IMR-90 (cell line): ENCODE data around the gene TOMM20. TPM values are rescaled to one million over a fixed set of nuclear protein-coding genes. Genes with fewer than 3 reads are reported as not detected.

Source experiments
- ATAC-seq: fragments of 200-7000 bp; cut with Tn5 transposase; 2 replicates; pipeline ENCODE4 v1.9.1; 2020; ENCODE audit warnings: low read depth, mild to moderate bottlenecking, moderate library complexity
- BruUV-seq: library from RNA; stranded (reverse); fragments of 400-500 nt; replicated peaks from 2 replicates; lab custom pipeline; 2021; lab: Mats Ljungman, UMichigan
- CTCF ChIA-PET: fragments of 300-600 bp; formaldehyde crosslinking; extraction: SDS; loops from one replicate; lab custom pipeline; 2021; ENCODE audit warnings: antibody characterized with exemption; lab: Yijun Ruan, JAX
- POLR2A ChIA-PET: fragments of 300-600 bp; sonication (Branson Sonifier 250); formaldehyde crosslinking; loops from one replicate; lab custom pipeline; 2022; ENCODE audit warnings: antibody characterized with exemption; ENCODE audit not compliant: unreplicated experiment; lab: Charles Lee
- DNase-seq: peaks from one replicate; pipeline ENCODE4 v3.0.0; 2013
- H2AFZ ChIP-seq: replicated peaks from 2 replicates; pipeline ENCODE3; 2013; ENCODE audit warnings: low read length, mild to moderate bottlenecking; ENCODE audit not compliant: poor library complexity
- H2AK5ac ChIP-seq: 2 replicates; pipeline ENCODE4 v1.6.1; 2013; ENCODE audit warnings: low read depth, low read length, inconsistent platforms
- H2AK9ac ChIP-seq: replicated peaks from 2 replicates; pipeline ENCODE3; 2013; ENCODE audit warnings: mild to moderate bottlenecking, low read depth, low read length, moderate library complexity; ENCODE audit not compliant: poor library complexity
- H2BK120ac ChIP-seq: 2 replicates; pipeline ENCODE4 v1.6.1; 2013; ENCODE audit warnings: low read depth, low read length, inconsistent platforms
- H2BK15ac ChIP-seq: 3 replicates; pipeline ENCODE4 v1.6.1; 2013; ENCODE audit warnings: low read depth, low read length, inconsistent platforms
- H2BK20ac ChIP-seq: 2 replicates; pipeline ENCODE4 v1.6.1; 2013; ENCODE audit warnings: low read depth, mild to moderate bottlenecking, inconsistent platforms, low read length, moderate library complexity
- H2BK5ac ChIP-seq: 2 replicates; pipeline ENCODE4 v1.6.1; 2013; ENCODE audit warnings: mild to moderate bottlenecking, low read depth, low read length, inconsistent platforms; ENCODE audit not compliant: poor library complexity, severe bottlenecking
- H3K14ac ChIP-seq: replicated peaks from 2 replicates; pipeline ENCODE4 v1.6.1; 2013; ENCODE audit warnings: low read depth, low read length, inconsistent platforms
- H3K18ac ChIP-seq: 2 replicates; pipeline ENCODE4 v1.6.1; 2013; ENCODE audit warnings: low read depth, low read length, control low read depth
- H3K23ac ChIP-seq: 2 replicates; pipeline ENCODE4 v1.6.1; 2013; ENCODE audit warnings: low read depth, low read length, inconsistent platforms
- H3K27ac ChIP-seq: 2 replicates; pipeline ENCODE4 v1.5.1; 2013; ENCODE audit warnings: mild to moderate bottlenecking, control low read depth, low read length; ENCODE audit not compliant: insufficient read depth
- H3K27me3 ChIP-seq: 2 replicates; pipeline ENCODE4 v1.6.1; 2013; ENCODE audit warnings: low read length; ENCODE audit not compliant: control insufficient read depth, insufficient read depth
- H3K36me3 ChIP-seq: 2 replicates; pipeline ENCODE4 v1.6.1; 2013; ENCODE audit warnings: low read length, mixed read lengths; ENCODE audit not compliant: control insufficient read depth, insufficient read depth
- H3K4ac ChIP-seq: 2 replicates; pipeline ENCODE4 v1.6.1; 2013; ENCODE audit warnings: low read depth, low read length, inconsistent platforms
- H3K4me1 ChIP-seq: 2 replicates; pipeline ENCODE4 v1.6.1; 2013; ENCODE audit warnings: low read length, mixed read lengths; ENCODE audit not compliant: control insufficient read depth, insufficient read depth
- H3K4me2 ChIP-seq: 2 replicates; pipeline ENCODE4 v1.6.1; 2013; ENCODE audit warnings: low read depth, mild to moderate bottlenecking, control low read depth, low read length, moderate library complexity
- H3K4me3 ChIP-seq: 2 replicates; pipeline ENCODE4 v1.5.1; 2013; ENCODE audit warnings: low read depth, mild to moderate bottlenecking, control low read depth, low read length, moderate library complexity; ENCODE audit not compliant: insufficient read depth
- H3K56ac ChIP-seq: 2 replicates; pipeline ENCODE4 v1.6.1; 2013; ENCODE audit warnings: low read length, inconsistent platforms; ENCODE audit not compliant: insufficient read depth; ENCODE audit errors: extremely low read depth
- H3K79me1 ChIP-seq, 2 experiments: 2 replicates each; pipeline ENCODE4 v1.6.1; 2013; ENCODE audit warnings: low read length in 2 of 2, inconsistent platforms in 1 of 2, low read depth in 1 of 2
- H3K9ac ChIP-seq: 2 replicates; pipeline ENCODE4 v1.6.1; 2013; ENCODE audit warnings: low read depth, low read length, control low read depth
- H3K9me1 ChIP-seq: 2 replicates; pipeline ENCODE4 v1.6.1; 2013; ENCODE audit warnings: low read length, inconsistent platforms; ENCODE audit not compliant: insufficient read depth
- H3K9me3 ChIP-seq: 2 replicates; pipeline ENCODE4 v1.6.1; 2013; ENCODE audit warnings: low read length; ENCODE audit not compliant: control insufficient read depth, insufficient read depth
- H4K20me1 ChIP-seq: 2 replicates; pipeline ENCODE4 v1.6.1; 2013; ENCODE audit warnings: low read length, inconsistent platforms; ENCODE audit not compliant: insufficient read depth
- H4K5ac ChIP-seq: 2 replicates; pipeline ENCODE4 v1.6.1; 2013; ENCODE audit warnings: mild to moderate bottlenecking, low read depth, low read length, control low read depth
- H4K8ac ChIP-seq, 2 experiments: 2 replicates each; pipeline ENCODE4 v1.6.1; 2013; ENCODE audit warnings: low read depth in 2 of 2, low read length in 2 of 2, control low read depth in 1 of 2, inconsistent platforms in 1 of 2
- H4K91ac ChIP-seq: 2 replicates; pipeline ENCODE4 v1.6.1; 2013; ENCODE audit warnings: low read depth, low read length, inconsistent platforms; ENCODE audit not compliant: insufficient read depth
- BHLHE40 ChIP-seq: fragments of 150-350 bp; IDR thresholded peaks from 2 replicates; pipeline ENCODE4 v1.6.1; 2016; ENCODE audit warnings: mild to moderate bottlenecking, low read depth, low read length
- RFX5 ChIP-seq: IDR thresholded peaks from 2 replicates; pipeline ENCODE4 v1.8.0; 2012; ENCODE audit warnings: low read depth, mild to moderate bottlenecking, low read length, moderate library complexity
- WGBS, 2 experiments: methylation state at CpG; one replicate each; pipeline versions ENCODE4 v1.1.5 to v1.1.7; 2013; ENCODE audit warnings: missing lambda C conversion rate in 2 of 2; ENCODE audit not compliant: insufficient read length in 1 of 2; ENCODE audit errors: extremely low coverage in 2 of 2; 5-methylcytosine and 5-hydroxymethylcytosine counted together
- dilution Hi-C: fragments of 300-500 bp; cut with HindIII; formaldehyde crosslinking; loops from one replicate; pipeline ENCODE4 v1.14.3; 2018; ENCODE audit warnings: low sequenced_read_pairs; ENCODE audit not compliant: unreplicated experiment
- in situ Hi-C: fragments of 300-500 bp; cut with MboI; formaldehyde crosslinking; loops from 3 replicates; pipeline ENCODE4 v1.14.3; 2019; ENCODE audit warnings: low sequenced_read_pairs, inconsistent platforms, mixed read lengths
- intact Hi-C: fragments of 100-400 bp; cut with micrococcal nuclease; formaldehyde crosslinking; loops from 2 replicates; pipeline ENCODE4 v1.10.0; 2022
- polyA plus RNA-seq, 3 experiments: library from polyadenylated mRNA; depleted of rRNA; stranded (reverse); fragments of >200 nt; gene quantifications; 2 replicates each; pipeline ENCODE4 v1.2.3, GENCODE V29; 2012; ENCODE audit warnings: low replicate concordance in 1 of 3
- total RNA-seq: library from RNA; depleted of rRNA; stranded (reverse); fragments of >200 nt; gene quantifications from 2 replicates; pipeline ENCODE4 v1.2.3, GENCODE V29; 2012
- TF ChIP-seq, protein P1 (sequence below): fragments of 150-350 bp; IDR thresholded peaks from 2 replicates; pipeline ENCODE4 v1.6.1; 2017; ENCODE audit warnings: mild to moderate bottlenecking, antibody characterized with exemption, low read length, low read depth

TOMM20 gene
- total and polyA plus RNA-seq, 2 of the 4 experiments (the other 2 are of a cell fraction), result 75.3 to 84.4 TPM

- TF ChIP-seq RFX5 (no peak), BHLHE40 (no peak)
- TF ChIP-seq, protein P1, sequence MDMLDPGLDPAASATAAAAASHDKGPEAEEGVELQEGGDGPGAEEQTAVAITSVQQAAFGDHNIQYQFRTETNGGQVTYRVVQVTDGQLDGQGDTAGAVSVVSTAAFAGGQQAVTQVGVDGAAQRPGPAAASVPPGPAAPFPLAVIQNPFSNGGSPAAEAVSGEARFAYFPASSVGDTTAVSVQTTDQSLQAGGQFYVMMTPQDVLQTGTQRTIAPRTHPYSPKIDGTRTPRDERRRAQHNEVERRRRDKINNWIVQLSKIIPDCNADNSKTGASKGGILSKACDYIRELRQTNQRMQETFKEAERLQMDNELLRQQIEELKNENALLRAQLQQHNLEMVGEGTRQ, result no peak
- H3K36me3 ChIP-seq, result no peaks in the 10 kb centered on the region
- dilution Hi-C loops (no loop called here), in situ Hi-C loops (loop anchor here (25.0 kb wide), 1 partner anchor 214 kb away; no protein-coding TSS in a partner anchor), intact Hi-C loops (loop anchor here (5.0 kb wide), 1 partner anchor 64 kb away; no protein-coding TSS in a partner anchor)
- no peaks in the 10 kb centered on the region for H3K9me3 ChIP-seq
- H3K4me3 ChIP-seq, result no peak overlapping the region
- no peak overlapping the region for H3K56ac ChIP-seq
- H4K8ac ChIP-seq, result peak overlapping the region; percentile 0 to 83; a peak in 3 of 4 replicates
- H3K27ac ChIP-seq, result peak overlapping the region; percentile 72; the same call in 1 of the 2 replicates
- BruUV-seq, result no TSS peak
- peak overlapping the region; percentile 27 for H3K4ac ChIP-seq
- H3K18ac ChIP-seq, result peak overlapping the region; percentile 22
- no peak for DNase-seq
- no peaks in the 10 kb centered on the region for H3K27me3 ChIP-seq
- peak overlapping the region; percentile 92 for H2BK120ac ChIP-seq
- peak overlapping the region; percentile 72 for H2BK5ac ChIP-seq
- H2AFZ ChIP-seq, result no peak overlapping the region
- peak overlapping the region; percentile 89 for H4K5ac ChIP-seq
- peaks cover 0 to 3% of the 10 kb centered on the region in 2 experiments; a peak in 1 of 4 replicates for H3K79me1 ChIP-seq
- peak overlapping the region; percentile 65 for H2BK15ac ChIP-seq
- ChIA-PET POLR2A (no interaction called here), CTCF (no interaction called here)
- peaks cover 39% of the 10 kb centered on the region for H3K9me1 ChIP-seq
- H4K20me1 ChIP-seq, result no peaks in the 10 kb centered on the region; the same call in 1 of the 2 replicates
- H3K4me1 ChIP-seq, result peaks cover 43% of the 10 kb centered on the region
- 92% methylated on average over 5 of the region's 16 CpGs; no CpG with 5 or more reads in 1 of the 2 experiments for WGBS, 2 experiments
- H4K91ac ChIP-seq, result peak overlapping the region; percentile 87
- H3K23ac ChIP-seq, result peak overlapping the region; percentile 76; the same call in 1 of the 2 replicates
- H3K4me2 ChIP-seq, result no peak overlapping the region
- H3K14ac ChIP-seq, result peak overlapping the region; percentile 74
- H2BK20ac ChIP-seq, result peak overlapping the region; percentile 8; the same call in 1 of the 2 replicates
- peak overlapping the region; percentile 94 for H2AK5ac ChIP-seq
- ATAC-seq, result no peak
- peak overlapping the region; percentile 6 for H2AK9ac ChIP-seq
- no peak overlapping the region for H3K9ac ChIP-seq
Measured at GRCh38 chr1:235076504-235077162, 52.0 kb downstream of the TOMM20 start.
